ENCODE results near the gene CYP2J2.

GRCh38 chr1:59908682-59909081 is 17.9 kb downstream of the CYP2J2 start:
- TF ChIP-seq CTCF (conservative IDR thresholded peaks at IDR 0.05; ENCODE audit: low read length) = no peak
- TF ChIP-seq EZH2phosphoT487 (IDR thresholded peaks at IDR 0.05; ENCODE audit: borderline replicate concordance, low read depth, low read length) = no peak

Data from OCI-LY7 (cell line).